Camera-type eye (tissue), 1 donor: ENCODE data around the gene DNAJC27. TPM values are rescaled to one million over a fixed set of nuclear protein-coding genes. Genes with fewer than 3 reads are reported as not detected.

Experiments
- total RNA-seq: library from RNA; depleted of rRNA; stranded (reverse); fragments of >200 nt; gene quantifications from one replicate; pipeline ENCODE4 v1.2.3, GENCODE V29; 2014

DNAJC27 gene
- total RNA-seq: 22.6 TPM

GRCh38 chr2:24971536-24972314, at the start of gene DNAJC27:
Gene DNAJC27, minus strand, starts transcription at chr2:24971955. Its CDS starts 51 bp downstream, at chr2:24971904.

GRCh38 chr2:24920098-24920808, 51.5 kb downstream of the DNAJC27 start, which contains the start of gene ADCY3:
Gene ADCY3, minus strand, starts transcription at chr2:24920237. Its CDS starts 1,250 bp downstream, at chr2:24918987.

Other genes starting within 250 kb of the DNAJC27 start
- gene PTRHD1, start 178.6 kb downstream of the DNAJC27 start, total RNA-seq: 19.4 TPM
- 10.9 TPM for gene CENPO, start 178.5 kb downstream of the DNAJC27 start, total RNA-seq
- 28.5 TPM for gene ADCY3, start 51.7 kb downstream of the DNAJC27 start, total RNA-seq
- 32.6 TPM for gene EFR3B, start 70.1 kb upstream of the DNAJC27 start, total RNA-seq
- 3.4 TPM for gene POMC, start 196.6 kb upstream of the DNAJC27 start, total RNA-seq